ENCODE measurements around the gene RAB5IF. TPM values are rescaled to one million over a fixed set of nuclear protein-coding genes. Genes with fewer than 3 reads are reported as not detected.

RAB5IF gene
- total and polyA plus RNA-seq, 2 of the 13 experiments (the other 11 are each of a cell fraction or from before 2014, with no cell fraction given): 261 to 305 TPM

DNA sequence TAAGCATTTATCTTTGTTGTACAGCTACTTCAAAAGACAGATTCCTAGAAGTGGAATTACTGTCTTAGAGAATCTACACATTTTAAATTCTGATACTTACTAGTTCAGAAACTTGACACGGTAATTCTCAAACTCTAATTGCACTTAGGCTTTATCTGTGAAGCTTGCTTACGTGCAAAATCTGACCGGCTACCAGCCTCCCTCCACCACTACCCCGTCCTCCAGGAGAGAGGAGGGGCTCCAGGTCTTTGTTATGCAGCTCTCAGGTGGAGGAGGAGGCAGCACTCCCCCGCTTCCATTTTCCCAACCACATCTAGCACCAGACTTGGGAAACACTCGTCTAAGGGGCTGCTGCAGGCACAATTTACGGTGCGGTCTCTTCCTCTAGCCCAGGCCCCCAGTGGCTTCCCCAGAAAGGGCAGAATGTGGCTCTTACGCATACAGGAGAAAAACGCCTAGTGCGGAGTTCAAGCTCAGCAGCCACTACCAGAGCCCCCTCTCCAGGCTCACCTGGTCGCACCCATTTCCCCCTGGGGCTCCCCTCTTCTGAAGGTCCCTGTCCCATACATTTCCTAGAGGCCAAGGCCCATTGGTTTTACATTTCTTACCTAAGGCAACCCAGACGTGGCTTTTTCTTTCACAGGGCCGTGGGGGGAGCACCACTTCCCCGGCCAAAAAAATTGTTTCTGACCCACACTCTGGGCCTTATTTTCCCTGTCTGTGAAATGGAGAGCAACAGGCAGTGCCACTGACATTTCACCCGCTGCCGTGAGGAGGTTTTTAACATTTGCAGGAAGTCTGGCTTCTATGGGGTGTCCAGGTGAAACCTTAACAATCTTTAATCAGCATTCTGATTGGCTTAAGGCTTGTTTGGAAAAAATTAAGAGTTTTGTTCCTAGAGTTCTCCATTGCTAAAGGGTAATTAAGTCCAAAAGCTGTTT is 33.7 kb upstream of the RAB5IF start (continued):
- TF ChIP-seq, protein P1, sequence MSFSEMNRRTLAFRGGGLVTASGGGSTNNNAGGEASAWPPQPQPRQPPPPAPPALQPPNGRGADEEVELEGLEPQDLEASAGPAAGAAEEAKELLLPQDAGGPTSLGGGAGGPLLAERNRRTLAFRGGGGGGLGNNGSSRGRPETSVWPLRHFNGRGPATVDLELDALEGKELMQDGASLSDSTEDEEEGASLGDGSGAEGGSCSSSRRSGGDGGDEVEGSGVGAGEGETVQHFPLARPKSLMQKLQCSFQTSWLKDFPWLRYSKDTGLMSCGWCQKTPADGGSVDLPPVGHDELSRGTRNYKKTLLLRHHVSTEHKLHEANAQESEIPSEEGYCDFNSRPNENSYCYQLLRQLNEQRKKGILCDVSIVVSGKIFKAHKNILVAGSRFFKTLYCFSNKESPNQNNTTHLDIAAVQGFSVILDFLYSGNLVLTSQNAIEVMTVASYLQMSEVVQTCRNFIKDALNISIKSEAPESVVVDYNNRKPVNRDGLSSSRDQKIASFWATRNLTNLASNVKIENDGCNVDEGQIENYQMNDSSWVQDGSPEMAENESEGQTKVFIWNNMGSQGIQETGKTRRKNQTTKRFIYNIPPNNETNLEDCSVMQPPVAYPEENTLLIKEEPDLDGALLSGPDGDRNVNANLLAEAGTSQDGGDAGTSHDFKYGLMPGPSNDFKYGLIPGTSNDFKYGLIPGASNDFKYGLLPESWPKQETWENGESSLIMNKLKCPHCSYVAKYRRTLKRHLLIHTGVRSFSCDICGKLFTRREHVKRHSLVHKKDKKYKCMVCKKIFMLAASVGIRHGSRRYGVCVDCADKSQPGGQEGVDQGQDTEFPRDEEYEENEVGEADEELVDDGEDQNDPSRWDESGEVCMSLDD (CRISPR knock-in tag; IDR thresholded peaks at IDR 0.05; ENCODE audit: borderline replicate concordance): no peak
- TF ChIP-seq ZBTB42 (CRISPR knock-in tag; IDR thresholded peaks at IDR 0.05): no peak
- TF ChIP-seq, protein P2, sequence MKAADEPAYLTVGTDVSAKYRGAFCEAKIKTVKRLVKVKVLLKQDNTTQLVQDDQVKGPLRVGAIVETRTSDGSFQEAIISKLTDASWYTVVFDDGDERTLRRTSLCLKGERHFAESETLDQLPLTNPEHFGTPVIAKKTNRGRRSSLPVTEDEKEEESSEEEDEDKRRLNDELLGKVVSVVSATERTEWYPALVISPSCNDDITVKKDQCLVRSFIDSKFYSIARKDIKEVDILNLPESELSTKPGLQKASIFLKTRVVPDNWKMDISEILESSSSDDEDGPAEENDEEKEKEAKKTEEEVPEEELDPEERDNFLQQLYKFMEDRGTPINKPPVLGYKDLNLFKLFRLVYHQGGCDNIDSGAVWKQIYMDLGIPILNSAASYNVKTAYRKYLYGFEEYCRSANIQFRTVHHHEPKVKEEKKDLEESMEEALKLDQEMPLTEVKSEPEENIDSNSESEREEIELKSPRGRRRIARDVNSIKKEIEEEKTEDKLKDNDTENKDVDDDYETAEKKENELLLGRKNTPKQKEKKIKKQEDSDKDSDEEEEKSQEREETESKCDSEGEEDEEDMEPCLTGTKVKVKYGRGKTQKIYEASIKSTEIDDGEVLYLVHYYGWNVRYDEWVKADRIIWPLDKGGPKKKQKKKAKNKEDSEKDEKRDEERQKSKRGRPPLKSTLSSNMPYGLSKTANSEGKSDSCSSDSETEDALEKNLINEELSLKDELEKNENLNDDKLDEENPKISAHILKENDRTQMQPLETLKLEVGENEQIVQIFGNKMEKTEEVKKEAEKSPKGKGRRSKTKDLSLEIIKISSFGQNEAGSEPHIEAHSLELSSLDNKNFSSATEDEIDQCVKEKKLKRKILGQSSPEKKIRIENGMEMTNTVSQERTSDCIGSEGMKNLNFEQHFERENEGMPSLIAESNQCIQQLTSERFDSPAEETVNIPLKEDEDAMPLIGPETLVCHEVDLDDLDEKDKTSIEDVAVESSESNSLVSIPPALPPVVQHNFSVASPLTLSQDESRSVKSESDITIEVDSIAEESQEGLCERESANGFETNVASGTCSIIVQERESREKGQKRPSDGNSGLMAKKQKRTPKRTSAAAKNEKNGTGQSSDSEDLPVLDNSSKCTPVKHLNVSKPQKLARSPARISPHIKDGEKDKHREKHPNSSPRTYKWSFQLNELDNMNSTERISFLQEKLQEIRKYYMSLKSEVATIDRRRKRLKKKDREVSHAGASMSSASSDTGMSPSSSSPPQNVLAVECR (CRISPR knock-in tag; IDR thresholded peaks at IDR 0.05; ENCODE audit: borderline replicate concordance): no peak
- TF ChIP-seq, protein P3, sequence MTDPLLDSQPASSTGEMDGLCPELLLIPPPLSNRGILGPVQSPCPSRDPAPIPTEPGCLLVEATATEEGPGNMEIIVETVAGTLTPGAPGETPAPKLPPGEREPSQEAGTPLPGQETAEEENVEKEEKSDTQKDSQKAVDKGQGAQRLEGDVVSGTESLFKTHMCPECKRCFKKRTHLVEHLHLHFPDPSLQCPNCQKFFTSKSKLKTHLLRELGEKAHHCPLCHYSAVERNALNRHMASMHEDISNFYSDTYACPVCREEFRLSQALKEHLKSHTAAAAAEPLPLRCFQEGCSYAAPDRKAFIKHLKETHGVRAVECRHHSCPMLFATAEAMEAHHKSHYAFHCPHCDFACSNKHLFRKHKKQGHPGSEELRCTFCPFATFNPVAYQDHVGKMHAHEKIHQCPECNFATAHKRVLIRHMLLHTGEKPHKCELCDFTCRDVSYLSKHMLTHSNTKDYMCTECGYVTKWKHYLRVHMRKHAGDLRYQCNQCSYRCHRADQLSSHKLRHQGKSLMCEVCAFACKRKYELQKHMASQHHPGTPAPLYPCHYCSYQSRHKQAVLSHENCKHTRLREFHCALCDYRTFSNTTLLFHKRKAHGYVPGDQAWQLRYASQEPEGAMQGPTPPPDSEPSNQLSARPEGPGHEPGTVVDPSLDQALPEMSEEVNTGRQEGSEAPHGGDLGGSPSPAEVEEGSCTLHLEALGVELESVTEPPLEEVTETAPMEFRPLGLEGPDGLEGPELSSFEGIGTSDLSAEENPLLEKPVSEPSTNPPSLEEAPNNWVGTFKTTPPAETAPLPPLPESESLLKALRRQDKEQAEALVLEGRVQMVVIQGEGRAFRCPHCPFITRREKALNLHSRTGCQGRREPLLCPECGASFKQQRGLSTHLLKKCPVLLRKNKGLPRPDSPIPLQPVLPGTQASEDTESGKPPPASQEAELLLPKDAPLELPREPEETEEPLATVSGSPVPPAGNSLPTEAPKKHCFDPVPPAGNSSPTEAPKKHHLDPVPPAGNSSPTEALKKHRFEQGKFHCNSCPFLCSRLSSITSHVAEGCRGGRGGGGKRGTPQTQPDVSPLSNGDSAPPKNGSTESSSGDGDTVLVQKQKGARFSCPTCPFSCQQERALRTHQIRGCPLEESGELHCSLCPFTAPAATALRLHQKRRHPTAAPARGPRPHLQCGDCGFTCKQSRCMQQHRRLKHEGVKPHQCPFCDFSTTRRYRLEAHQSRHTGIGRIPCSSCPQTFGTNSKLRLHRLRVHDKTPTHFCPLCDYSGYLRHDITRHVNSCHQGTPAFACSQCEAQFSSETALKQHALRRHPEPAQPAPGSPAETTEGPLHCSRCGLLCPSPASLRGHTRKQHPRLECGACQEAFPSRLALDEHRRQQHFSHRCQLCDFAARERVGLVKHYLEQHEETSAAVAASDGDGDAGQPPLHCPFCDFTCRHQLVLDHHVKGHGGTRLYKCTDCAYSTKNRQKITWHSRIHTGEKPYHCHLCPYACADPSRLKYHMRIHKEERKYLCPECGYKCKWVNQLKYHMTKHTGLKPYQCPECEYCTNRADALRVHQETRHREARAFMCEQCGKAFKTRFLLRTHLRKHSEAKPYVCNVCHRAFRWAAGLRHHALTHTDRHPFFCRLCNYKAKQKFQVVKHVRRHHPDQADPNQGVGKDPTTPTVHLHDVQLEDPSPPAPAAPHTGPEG (CRISPR knock-in tag; IDR thresholded peaks at IDR 0.05): no peak
- TF ChIP-seq, protein P4, sequence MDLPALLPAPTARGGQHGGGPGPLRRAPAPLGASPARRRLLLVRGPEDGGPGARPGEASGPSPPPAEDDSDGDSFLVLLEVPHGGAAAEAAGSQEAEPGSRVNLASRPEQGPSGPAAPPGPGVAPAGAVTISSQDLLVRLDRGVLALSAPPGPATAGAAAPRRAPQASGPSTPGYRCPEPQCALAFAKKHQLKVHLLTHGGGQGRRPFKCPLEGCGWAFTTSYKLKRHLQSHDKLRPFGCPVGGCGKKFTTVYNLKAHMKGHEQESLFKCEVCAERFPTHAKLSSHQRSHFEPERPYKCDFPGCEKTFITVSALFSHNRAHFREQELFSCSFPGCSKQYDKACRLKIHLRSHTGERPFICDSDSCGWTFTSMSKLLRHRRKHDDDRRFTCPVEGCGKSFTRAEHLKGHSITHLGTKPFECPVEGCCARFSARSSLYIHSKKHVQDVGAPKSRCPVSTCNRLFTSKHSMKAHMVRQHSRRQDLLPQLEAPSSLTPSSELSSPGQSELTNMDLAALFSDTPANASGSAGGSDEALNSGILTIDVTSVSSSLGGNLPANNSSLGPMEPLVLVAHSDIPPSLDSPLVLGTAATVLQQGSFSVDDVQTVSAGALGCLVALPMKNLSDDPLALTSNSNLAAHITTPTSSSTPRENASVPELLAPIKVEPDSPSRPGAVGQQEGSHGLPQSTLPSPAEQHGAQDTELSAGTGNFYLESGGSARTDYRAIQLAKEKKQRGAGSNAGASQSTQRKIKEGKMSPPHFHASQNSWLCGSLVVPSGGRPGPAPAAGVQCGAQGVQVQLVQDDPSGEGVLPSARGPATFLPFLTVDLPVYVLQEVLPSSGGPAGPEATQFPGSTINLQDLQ (CRISPR knock-in tag; IDR thresholded peaks at IDR 0.05): no peak
- TF ChIP-seq MTF2 (CRISPR knock-in tag; IDR thresholded peaks at IDR 0.05; ENCODE audit: borderline replicate concordance): no peak
- no peak for TF ChIP-seq ZNF883 (CRISPR knock-in tag; IDR thresholded peaks at IDR 0.05; ENCODE audit: not compliant biosample characterization)

All from HepG2 (cell line).